NCI-H82 treated with DMSO at 0.1 percent for 48 hours (cell line): ENCODE data around the gene ZNF367.

Experiments used
- DNase-seq: peaks from one replicate; lab custom pipeline; 2025; ENCODE audit not compliant: unreplicated experiment; lab: John Stamatoyannopoulos, UW

Gene ZNF367

DNA sequence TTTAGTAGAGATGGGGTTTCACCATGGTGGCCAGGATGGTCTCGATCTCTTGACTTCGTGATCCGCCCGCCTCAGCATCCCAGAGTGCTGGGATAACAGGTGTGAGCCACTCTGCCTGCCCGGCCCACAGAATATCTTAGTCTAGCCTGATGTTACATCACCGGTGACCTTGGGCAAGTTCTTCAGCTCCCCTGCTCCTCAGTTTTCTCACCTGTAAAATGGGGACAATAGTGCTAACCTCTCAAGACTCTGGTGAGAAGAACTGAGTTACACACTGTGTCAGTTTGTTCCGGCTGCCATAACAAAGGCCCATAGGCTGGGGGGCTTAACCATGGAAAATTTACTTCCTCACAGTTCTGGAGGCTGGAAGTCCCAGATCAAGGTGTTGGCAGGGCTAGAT is 19.3 kb upstream of the ZNF367 start:
- DNase-seq = no peak

DNA sequence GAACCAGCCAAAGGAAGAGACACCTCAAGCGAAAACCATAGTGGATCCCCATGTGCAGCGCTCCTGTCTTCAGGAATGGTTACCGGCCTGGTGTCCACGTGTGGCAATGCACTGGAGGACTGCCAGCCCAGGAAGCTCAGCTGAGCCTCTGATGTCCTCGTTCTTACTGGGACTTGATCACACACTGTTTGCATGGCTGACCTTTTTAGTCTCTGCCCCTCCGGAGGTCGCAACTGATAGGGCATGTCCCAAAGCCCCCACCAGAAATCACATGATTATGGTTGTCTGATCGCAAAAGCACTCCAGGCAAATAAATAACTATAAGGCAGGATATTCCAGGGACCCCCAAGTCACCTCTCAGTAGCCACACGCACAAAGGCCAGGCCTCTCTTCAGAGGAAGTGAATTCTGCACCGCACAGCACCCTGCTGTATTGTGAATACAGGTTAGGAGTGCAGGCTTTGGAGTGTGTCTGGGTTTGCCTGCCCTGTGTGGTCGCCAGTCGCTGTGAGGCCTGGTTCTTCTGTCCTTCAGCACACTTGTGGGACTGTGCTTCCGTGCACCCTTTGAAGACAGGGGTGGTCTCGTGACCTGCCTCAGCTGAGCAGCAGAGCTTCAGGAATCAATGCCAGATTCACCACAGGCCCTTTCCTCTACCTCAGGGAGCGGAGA is 18.4 kb upstream of the ZNF367 start:
- DNase-seq = no peak

DNA sequence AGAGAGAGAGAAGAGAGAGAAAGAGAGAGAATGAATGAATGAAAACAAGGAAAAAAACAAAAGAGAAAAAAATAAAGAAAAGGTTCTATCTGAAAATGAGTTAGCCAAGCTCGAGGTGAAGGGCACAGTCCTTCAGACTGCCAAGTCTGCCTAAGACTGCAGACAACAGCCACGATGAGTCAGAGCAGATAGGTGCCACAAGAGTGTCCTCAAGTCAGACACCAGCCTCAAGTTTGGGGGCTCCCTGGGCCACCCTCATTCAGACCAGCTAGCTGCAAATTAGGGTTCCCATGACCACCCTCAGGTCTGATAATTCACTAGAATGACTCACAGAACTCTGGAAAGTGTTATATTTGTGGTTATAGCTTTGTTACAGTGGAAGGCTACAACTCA is 17.9 kb upstream of the ZNF367 start:
- no peak for DNase-seq

DNA sequence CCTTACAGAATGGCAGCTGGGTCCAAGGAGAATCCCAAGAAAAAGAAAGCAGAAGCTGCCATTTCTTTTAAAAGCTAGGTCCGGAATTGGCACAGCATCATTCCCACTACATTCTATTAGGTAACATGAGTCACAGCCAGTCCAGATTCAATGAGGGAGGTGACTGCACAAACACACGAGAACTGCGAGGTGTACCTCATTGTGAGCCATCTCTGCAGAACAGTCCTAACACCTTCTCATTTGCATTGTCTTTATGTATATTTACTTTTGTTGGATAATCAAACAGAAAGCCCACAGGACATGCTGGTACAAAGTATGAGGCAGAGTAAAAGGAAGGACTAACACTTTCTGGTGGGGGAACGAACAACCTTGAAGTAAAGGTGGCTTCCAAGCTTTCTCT is 17.2 kb upstream of the ZNF367 start:
- no peak for DNase-seq

DNA sequence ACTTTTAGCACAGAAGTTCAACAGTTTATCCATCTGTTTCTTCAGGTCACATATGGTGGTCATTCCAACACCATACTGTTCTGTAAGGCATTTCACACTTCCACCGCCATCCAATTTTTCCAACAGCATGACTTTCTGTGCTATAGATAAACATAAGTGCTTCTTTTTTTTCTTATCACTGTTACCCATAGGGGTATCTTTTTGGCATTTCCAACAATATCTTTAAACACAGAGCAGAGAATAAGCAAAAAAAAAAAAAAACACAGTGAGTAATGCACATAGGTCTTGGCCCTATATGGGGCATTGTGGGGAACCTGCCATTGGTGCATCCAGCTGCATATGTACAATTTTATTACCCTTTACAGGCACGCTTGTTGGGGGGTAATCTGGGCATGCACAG is 12.2 kb upstream of the ZNF367 start:
- no peak for DNase-seq

DNA sequence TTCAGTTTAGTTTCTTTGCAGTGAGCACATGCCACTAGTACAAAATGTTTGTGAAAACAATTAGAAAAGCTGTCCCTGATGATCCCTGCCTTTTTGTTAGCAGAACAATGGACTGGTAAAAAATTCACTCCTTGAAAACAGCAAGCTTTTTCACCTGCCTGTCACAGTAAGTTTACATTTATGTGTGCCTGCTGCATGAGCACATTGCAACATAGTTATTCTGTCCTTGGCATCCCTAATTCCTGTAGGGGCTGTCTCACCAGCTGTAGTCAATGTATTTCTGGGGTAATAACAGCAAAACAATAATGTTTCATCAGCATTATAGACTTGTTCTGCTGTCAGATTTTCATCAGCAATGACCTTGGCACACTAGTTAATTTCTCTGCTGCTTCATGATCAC is 11.6 kb upstream of the ZNF367 start:
- DNase-seq = no peak

DNA sequence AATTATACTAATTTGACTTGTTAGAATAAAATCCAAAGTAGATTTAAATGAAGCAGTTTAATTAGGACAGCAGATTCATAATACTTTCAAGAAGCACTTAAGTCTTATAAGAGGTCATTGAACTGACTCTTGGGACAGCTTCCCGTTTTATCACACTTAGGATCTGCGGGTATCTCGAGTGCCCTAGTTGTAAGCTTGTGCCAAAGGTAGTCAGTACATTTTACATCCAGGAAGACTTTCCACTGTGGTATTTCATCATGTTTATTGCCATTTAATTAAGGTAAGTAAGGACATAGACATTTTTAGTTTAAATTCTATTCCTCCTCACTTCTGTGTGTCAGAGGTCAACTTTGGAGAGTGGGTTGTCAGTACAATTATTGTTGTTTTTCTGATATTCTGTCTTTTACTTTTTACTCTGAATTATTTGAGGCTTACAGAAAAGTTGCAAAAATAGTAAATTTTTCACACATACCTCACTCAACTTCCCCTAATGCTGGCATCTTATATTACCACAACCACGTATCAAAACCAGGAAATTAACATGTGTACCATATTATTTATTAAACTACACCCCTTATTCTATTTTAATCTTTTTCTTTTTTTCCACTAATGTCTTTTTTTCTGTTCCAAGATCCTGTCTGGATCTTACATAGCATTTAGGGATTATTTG is 7.5 kb upstream of the ZNF367 start:
- DNase-seq = no peak

DNA sequence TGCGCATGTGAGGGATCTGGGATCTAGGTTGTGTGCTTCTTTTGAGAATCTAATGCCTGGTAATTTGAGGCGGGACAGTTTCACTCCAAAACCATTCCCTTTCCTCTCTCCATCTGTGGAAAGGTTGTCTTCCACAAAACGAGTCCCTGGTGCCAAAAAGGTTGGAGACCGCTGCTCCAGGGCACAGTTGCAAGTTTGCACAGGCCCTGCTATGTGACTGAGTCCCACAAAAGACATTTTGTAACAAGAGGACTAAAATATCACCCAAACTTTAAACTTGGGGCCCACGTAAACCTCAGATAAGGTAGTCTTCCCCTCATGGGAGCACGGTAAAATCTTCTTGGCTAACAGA is 5.8 kb upstream of the ZNF367 start:
- DNase-seq = no peak

DNA sequence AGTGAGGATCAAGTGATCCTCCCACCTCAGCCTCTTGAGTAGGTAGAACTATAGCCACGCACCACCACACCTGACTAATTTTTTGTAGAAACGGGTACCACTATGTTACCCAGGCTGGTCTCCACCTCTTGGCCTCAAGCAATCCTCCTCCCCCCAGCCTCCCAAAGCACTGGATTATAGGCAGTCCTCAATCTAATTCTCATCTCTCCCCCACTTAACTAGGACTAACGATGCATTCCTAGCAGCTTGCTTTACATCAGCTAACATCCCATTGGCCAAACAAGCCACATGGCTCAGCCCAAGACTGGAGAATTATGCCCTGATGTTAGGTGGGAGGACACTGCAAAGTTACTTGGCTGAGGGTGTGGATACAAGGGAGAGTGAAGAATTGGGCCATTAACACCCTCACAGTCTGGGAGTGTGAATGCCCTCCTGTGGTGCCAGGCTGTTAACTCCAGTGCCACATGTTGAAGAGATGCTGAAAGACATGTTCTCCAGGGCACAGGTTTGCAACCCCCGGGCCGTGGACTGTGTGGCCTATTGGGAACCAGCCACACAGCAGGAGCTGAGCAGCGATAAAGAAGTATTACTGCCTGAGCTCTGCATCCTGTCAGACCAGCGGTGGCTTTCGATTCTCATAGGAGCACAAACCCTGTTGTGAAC is 5.3 kb upstream of the ZNF367 start:
- no peak for DNase-seq

DNA sequence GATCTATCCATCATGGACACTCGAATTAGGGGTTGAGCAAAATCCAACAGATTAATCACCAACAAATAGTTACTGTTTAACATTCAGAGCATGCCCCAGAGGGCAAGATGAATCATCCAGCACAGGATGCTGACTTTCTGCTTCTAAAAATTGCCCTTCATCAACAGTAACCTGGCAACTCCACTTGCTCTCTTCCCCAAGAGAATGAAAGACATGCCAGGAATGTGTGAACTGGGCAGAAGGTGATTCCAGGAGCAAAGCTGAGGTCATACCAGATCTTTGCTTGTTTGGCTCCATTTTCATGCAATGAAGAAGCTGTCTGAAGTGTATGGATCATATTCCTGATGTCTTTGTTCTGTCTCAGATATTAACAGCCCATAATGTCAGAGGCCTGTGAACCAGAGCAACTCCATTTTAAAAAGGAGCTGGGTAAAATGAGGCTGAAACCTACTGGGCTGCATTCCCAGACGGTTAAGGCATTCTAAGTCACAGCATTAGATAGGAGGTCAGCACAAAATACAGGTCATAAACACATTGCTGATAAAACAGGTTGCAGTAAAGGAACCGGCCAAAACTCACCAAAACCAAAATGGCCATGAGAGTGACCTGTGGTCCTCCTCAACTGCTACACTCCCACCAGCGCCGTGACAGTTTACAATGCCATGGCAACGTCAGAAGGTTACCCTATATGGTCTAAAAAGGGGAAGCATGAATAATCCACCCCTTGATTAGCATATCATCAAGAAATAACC is 2.5 kb upstream of the ZNF367 start:
- DNase-seq = no peak

DNA sequence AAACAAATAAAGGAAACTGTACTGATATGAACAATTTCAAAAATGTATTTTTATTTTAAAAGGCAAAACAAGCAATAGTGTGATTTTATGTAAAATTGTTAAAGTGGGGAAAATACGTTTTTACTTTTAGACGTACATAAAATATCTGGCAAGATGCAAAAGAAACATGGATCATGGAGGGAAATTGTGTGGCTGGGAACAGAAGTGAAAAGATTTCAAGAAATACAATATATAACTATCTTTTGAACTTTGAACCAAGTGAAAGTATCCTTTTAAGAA is 1.5 kb upstream of the ZNF367 start:
- DNase-seq = no peak

DNA sequence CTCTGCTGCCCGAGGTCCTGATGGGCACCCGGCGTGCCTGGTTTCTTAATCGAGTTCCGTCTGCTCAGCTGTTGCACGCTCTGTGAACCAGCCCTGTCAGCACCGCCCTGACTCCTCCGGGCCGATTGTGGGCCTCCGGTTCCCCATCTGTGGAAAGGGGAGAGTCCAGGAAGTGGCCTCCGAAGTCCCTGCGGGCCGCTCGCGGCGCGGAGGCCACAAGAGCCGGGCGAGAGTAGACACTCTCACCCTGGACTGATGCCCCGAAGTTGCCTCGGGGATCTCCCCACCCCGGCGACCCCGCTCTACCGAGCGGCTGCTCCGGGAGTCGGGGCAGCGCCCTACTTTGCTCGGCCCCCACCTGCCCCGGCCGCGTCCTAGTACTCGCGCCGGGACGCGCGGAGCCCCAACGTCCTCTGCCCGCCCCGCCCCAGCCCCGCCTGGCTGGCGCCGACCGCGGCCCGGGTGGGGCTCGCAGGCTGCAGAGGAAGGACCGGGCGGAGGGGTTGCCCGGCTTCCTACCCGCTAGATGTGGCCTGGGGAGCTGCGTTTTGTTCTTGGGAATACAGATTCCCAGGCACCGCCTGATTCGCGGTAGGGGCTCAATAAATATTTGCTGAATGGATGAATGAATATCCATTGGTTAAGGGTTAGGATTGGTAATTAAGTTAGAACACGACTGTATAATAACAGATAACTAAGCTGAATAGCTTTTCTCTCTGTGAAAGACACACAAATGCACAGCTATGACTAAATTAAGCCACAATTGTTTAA is 935 bp upstream of the ZNF367 start:
- peak; percentile 45 for DNase-seq

DNA sequence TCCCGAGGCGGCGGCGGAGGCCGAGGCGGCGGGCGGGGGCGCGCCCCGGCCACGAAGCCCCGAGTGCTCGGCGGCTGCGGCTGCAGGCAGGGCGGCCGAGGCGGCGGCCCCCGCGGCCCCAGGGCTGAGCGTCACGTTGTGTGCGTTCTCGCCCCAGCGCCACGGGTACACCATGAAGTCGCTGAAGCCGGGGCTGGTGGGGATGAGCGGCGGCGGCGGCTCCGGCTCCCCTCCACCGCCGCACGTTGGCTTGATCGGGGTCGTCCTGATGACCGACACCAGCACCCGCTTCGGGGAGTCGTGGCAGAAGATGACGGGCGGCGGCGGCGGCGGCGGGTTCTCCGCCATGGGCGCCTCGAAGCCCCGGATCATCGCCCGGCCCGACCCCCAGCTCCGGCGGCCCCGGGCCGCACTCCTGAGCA is 498 bp downstream of the ZNF367 start:
- no peak for DNase-seq

DNA sequence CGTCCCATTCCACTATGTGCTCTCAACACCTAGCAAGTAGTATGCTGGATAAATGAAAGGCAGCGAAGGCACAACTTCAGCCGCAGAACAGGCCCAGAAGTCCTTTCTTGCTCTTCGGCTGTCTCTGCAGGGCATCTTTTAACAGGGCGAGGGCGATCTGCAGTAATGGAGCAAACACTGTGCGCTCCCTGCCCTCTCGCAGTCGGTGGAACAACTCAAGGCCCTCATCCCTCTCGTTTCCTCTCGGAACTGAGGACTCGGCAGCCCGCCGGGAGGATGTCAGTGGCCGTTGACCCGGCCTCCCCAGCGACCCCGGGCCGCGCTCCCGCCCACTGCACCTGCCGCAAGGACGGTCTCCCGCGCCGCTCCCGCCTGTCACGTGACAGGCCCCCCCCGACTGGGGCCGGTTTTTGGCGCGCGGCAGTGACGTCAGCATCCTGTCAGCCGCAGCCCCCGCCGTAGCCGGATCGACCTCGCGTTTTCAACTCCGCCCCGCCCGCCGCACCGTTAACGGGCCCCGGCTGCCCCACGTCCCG is 1.1 kb downstream of the ZNF367 start:
- DNase-seq = peak; percentile 36

DNA sequence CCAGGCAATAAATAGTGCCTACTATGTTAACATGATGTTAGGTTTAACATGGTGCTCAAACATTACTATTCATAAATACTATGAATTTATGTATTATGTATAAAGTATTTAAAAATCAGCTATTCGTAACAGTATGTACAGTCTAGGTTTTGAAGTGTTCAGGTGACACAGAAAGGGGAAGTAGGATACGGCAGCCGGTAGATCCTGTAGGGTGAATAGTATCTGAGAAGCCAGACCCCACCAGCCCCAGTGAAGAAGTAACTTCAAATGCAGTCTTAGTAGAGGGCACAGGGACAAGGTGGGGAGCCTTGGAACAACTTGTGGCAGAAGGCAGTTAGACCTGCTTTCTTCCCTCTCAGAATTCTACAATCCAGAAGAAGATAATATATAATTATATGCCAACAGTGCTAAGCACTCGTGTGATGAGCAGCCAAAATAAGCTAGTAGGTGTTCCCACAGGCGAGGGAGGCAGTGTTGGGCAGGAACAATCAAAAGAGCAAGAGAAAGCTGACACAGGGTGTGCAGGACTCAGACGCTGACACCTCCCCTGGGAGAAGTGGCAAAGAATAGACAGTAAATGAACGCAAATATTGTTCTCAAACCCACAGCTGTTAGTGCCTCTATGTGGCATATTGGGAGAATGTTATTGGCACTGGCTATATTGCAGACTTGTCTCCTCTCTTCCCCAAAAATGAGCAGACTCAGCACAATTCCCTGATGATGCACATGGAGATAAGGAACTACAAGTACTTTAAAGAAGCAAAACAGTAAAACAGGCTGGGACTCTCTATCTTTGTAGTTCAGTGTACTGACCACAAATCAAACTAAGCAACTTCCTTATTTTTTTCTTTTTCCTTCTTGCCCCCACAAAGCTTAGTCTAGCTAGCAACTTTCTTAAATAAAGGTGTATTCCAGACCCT is 4.6 kb downstream of the ZNF367 start:
- no peak for DNase-seq

DNA sequence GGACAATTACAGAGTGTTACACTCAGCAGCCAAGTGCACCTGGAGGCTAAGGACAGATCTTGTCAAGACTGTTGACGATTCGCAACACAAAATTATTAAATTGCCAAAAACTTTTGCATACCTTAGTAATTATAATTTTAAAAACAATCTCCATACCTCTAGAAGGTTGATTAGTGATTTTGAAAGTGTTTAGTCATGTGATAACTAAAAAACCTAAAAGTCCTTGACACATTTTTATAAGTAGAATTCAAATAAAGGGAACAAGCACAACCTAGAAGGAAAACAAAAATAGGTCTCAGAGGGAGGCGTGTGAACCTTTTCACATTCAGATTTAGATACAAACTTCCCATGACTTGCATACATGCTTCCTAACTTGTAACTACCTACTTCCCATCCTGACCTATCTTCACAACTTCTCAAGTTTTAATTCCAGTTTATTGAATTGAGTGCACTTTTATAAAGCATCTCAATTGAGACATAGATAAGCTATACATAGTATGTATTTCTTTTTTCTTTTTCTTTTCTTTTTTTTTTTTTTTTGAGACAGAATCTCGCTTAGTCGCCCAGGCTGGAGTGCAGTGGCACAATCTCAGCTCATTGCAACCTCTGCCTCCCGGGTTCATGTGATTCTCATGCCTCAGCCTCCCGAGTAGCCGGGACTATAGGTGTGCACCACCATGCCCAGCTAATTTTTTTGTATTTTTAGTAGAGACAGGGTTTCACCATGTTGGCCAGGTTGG is 5.8 kb downstream of the ZNF367 start:
- no peak for DNase-seq

DNA sequence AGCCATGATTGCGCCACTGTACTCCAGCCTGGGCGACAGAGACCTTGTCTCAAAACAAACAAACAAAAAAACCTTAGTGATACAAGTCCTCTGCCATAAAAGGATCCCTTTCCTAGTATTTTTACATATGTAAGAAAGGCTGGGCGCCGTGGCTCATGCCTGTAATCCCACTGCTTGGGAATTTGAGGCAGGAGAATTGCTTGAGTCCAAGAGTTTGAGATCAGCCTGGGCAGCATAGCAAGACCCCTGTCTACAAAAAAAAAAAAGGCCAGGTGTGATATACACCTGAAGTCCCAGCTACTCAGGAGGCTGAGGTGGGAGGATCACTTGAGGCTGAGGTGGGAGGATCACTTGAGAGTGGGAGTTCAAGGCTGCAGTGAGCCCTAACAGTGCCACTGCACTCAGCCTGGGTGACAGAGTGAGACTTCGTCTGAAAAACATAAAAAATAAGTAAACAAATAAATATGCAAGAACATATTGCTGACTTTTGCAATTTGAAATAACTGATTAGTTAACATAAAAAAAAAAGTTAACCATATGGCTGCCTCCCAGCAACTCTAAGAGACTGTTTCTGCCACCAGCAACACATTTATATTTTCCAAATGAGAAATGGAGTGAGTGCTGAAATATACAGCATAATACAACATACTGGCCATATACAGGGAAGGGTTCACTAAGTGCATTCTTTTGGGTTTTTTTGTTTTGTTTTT is 6.9 kb downstream of the ZNF367 start:
- no peak for DNase-seq

DNA sequence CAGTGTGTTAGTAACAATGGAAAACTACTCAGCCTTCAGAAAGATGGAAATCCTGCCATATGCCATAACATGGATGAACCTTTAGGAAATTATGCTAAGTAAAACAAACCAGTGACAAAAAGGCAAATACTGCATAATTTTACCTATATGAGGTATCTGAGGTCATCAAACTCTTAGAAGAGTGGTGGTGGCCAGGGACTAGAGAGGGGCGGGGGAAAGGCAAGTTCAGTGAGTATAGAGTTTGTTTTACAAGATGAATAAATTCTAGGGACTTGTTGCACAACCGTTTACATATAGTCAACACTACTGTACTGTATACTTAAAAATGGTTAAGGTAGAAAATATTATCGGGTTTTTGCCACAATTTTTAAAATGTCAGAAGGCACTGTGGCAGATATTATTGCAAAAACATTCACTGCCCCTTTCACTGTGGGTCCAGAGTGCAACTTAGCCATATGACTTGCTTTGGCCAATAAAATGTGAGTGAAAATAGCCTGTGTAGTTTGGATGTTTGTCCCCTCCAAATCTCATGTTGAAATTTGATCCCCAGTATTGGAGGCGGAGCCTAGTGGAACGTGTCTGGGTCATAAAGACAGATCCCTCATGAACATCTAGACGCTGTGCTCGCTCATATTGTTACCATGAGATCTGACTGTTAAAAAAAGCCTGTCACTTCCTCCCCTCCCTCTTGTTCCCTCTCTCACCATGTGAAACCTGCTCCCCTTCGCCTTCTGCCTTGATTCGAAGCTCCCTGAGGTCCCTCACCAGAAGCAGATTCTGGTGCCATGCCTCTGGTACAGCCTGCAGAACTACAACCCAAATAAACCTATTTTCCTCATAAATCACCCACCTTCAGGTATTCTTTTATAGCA is 9.5 kb downstream of the ZNF367 start:
- no peak for DNase-seq
